NCI-H2107 treated with DMSO at 0.1 percent for 48 hours (cell line): Measurements from ENCODE around the gene TMEM98.
"Not testable (repeated sequence)": the region's sequence is repeated elsewhere in the genome, so short reads cannot be mapped to it uniquely, and the experiment has no call there.

Experiments used
- DNase-seq: peaks from one replicate; lab custom pipeline; 2025; ENCODE audit not compliant: unreplicated experiment; lab: John Stamatoyannopoulos, UW

TMEM98 gene

DNA sequence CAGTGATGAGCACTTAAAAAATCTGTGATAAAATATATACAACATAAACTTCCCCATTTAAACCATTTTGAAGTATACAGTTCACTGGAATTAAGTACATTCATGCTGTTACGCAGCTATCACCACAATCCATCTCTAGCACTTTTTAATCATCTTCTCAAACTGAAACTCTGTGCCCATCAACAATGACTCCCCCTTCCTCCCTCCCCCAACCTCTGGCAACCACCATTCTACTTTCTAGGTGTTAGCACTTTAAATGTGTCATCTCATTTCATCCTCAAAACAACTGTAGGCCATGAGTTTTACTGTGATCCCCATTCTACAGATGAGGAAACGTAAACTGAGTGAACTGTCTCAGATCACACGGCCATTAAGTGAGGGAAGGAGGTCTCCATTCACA lies 13.8 kb upstream of the TMEM98 start:
- DNase-seq: no peak

DNA sequence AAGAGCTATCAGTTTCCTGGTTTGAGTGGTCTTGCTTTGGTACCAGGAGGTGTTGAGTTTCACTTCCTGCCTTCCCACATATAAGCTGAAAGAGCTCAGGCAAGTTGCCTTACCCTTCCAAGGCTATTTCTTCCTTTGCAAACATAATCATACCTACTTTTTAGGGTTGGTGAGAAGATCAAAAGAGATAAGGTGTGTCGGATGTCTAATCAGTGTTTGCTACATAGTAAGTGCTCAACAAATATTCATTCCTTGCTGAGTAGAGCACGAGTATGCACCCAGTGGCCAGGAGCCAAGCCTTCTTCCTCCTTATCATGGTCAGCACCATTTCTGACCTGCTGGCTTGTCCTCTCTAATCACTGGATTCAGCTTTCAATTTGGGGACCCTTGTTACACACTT lies 12.7 kb upstream of the TMEM98 start:
- no peak for DNase-seq

DNA sequence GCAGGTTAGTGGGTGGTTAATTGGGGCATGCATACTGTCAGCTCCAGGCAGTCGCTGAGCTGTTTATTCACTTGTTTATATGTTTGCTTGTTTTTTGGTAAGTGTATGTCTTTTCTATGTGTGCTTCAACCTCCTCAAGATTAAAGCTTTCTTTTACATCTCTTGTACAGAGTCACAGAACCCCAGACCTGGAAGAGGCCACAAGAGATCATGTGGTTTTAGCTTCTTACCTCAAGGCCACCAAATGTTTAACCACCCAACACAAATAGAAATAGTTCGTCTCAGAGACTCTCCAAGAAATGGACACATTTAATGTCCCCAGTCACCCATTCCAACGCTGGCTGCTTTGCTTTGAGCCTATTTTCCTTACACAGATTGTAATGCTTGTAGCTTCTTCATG lies 11.8 kb upstream of the TMEM98 start:
- no peak for DNase-seq

DNA sequence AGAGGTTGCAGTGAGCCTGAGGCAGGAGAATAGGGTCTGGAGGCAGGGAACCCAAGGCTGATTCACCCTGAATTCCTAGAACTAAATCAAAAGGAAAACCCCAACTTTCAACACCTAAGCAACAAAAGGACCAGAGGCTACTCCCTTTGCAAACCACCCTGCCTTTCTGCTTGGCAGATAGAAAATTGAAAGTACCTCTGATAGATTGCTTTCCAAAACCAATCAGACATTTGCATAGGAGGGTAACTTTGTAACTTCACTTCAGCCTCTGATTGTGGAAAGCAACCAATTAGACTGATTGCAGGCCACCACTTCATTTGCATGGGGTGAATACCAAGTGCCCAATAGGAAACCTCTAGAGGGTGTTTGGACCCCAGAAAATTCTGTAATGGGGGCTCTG lies 10.9 kb upstream of the TMEM98 start:
- DNase-seq: no peak

- no peak for DNase-seq
These were observed 10.1 kb upstream of the TMEM98 start for GRCh38 chr17:32917842-32918241.

DNA sequence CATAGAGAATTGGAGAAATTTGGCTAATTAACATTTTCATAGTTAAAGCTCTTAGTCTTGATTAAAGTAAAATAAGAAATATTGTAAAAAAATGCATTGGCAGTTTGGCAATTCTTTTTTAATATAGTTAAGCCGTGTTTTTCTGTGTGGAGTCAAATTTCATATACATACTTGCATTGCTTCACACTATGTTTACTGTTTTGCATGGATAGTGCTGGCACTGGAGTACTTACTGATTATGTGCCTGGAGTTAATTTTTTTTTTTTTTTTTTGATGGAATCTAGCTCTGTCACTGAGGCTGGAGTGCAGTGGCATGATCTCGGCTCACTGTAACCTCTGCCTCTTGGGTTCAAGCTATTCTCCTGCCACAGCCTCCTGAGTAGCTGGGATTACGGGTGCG lies 8.1 kb upstream of the TMEM98 start:
- not testable (repeated sequence) for DNase-seq

DNA sequence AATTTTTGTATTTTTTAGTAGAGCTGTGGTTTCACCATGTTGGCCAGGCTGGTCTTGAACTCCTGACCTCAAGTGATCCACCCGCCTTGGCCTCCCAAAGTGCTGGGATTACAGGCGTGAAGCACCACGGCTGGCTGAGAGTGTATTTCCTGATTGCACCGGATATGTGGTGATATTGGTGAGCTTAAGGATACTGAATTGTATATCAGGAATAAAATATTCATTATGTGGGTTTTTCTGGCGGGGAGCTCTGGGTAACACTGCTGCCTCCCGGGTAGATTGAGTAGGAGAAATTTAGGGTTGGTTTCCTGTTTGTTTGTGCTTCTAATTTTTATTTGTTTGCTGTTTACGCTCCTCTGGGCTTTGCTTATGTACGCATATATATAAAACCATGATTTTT lies 7.7 kb upstream of the TMEM98 start:
- no peak for DNase-seq

DNA sequence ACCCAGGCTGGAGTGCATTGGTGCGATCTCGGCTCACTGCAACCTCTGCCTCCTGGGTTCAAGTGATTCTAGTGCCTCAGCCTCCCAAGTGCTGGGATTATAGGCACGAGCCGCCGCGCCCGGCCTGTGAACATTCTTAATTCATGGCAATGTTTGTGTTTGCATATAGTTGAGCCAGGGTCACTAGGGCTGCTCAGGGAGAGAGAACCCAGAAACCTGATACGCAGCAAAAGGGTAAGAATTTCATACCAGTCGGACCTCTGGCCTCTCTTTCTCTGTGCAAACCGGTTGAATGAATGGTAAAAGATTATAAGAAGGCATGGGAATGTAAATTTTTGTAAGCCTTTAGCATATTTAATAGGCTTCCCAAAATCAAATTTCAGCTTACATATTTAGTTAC lies 6.9 kb upstream of the TMEM98 start:
- no peak for DNase-seq

DNA sequence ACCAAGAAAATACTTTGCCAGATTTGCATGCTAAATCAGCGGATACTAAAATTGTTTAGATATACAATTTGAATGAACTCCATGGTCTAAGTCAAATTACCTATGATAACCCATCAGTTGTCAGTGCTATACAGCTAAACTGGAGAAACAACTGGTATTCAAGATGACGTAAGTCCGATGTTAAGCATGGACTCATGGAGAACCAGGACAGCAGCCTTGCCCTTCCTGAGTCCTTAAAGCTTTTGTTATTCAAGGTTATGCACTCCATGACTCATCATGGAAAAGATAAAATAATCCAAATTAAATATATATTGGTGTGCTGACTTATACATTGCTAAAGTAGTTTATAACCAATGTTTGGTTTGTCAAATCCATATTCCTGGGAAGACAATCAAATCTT lies 4.0 kb upstream of the TMEM98 start:
- DNase-seq: not testable (repeated sequence)

- DNase-seq: no peak
These were observed 1.8 kb upstream of the TMEM98 start for GRCh38 chr17:32926183-32926582.

- DNase-seq: not testable (repeated sequence)
These were observed 1.2 kb upstream of the TMEM98 start for GRCh38 chr17:32926789-32927188.

DNA sequence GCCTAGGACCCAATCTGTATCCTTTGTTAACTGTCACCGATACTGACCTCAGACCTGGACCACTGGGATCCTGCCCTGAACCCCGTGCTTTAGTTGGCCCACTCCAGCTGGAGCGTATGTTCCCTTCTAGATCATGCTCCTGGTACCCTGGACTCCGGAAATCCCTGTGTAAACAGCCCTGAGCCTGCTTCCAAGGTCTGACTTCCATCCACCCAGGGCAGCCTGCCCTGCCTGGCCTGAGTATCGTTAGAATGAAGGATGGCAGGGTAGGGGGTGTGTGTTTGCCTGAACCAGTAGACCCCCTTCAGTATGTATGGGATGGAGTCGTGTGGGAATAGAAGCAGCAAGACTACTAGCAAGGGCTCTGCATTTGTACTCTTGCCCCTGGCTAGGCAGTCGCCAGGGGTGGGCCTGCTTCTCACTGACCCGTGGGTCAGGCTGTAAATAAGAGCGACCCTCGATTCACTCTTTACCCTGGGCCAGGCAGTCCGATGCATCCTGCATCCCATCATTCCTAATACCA lies 691 bp upstream of the TMEM98 start:
- DNase-seq: no peak

- DNase-seq: no peak
These were observed 908 bp downstream of the TMEM98 start for GRCh38 chr17:32928586-32929535.

DNA sequence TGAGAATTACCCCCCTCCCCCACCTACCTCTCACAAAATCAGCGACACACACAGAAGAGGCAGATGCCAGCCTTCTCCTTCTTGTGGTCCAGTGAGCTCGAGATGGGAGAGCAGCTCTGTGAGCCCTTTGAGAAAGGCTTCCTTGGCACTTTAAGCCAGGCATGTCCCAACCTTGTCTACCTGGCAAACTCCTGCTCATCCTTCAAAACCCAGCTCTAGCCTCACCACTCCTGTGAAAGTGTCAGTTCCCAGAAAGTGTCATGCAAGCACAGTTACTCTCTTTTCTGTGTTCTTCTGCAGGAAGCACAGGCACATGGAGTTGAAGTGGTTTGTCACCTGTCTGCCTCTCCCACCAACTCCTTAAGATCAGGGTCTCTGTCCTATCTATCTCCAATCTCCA lies 1.6 kb downstream of the TMEM98 start:
- no peak for DNase-seq

GRCh38 chr17:32930512-32930911 lies 2.6 kb downstream of the TMEM98 start:
- no peak for DNase-seq

GRCh38 chr17:32931686-32932085 lies 3.7 kb downstream of the TMEM98 start:
- no peak for DNase-seq

- DNase-seq: no peak
These were observed 5.9 kb downstream of the TMEM98 start for GRCh38 chr17:32933881-32934280.

GRCh38 chr17:32935726-32936125 lies 7.8 kb downstream of the TMEM98 start:
- DNase-seq: no peak

- no peak for DNase-seq
These were observed 8.4 kb downstream of the TMEM98 start for GRCh38 chr17:32936186-32936893.

- no peak for DNase-seq
These were observed 9.0 kb downstream of the TMEM98 start for GRCh38 chr17:32936894-32937500.

DNA sequence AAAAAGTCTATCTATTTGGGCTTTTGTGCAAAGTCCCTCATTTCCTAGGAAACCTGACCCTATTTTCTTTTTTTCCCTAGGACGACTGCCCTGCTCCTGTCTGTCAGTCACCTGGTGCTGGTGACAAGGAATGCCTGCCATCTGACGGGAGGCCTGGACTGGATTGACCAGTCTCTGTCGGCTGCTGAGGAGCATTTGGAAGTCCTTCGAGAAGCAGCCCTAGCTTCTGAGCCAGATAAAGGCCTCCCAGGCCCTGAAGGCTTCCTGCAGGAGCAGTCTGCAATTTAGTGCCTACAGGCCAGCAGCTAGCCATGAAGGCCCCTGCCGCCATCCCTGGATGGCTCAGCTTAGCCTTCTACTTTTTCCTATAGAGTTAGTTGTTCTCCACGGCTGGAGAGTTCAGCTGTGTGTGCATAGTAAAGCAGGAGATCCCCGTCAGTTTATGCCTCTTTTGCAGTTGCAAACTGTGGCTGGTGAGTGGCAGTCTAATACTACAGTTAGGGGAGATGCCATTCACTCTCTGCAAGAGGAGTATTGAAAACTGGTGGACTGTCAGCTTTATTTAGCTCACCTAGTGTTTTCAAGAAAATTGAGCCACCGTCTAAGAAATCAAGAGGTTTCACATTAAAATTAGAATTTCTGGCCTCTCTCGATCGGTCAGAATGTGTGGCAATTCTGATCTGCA lies 12.9 kb downstream of the TMEM98 start:
- DNase-seq: no peak
